H1 (cell line): ENCODE measurements around the gene TNRC6C. TPM values are rescaled to one million over a fixed set of nuclear protein-coding genes. Genes with fewer than 3 reads are reported as not detected.

ENCODE experiments used
- CTCF ChIA-PET: fragments of 300-600 bp; sonication (Branson Sonifier 250); formaldehyde crosslinking; loops from one replicate; lab custom pipeline; 2021; ENCODE audit not compliant: partially characterized antibody; lab: Charles Lee
- POLR2A ChIA-PET: fragments of 300-600 bp; sonication (Branson Sonifier 250); formaldehyde crosslinking; loops from one replicate; lab custom pipeline; 2021; ENCODE audit warnings: inconsistent platforms; ENCODE audit not compliant: partially characterized antibody; lab: Charles Lee
- DNase-seq, 2 experiments: peaks; one replicate each; pipeline versions ENCODE4 v3.0.0 to v3.0.0-alpha.2; 2010 to 2022; ENCODE audit warnings: low spot score in 2 of 2, low read depth in 1 of 2, mixed read lengths in 1 of 2
- FAIRE-seq: peaks from 2 replicates; lab custom pipeline; 2011; peaks lifted over from hg19 to GRCh38; lab: Jason Lieb, UNC
- H2AFZ ChIP-seq: 2 replicates; pipeline ENCODE4 v1.8.1; 2012; ENCODE audit warnings: low read length, inconsistent platforms
- H2AK5ac ChIP-seq: 2 replicates; pipeline ENCODE4 v1.6.1; 2013; ENCODE audit warnings: low read depth, low read length
- H2BK120ac ChIP-seq: replicated peaks from 2 replicates; pipeline ENCODE3; 2013; ENCODE audit warnings: low read depth, low read length, inconsistent platforms
- H2BK12ac ChIP-seq: 2 replicates; pipeline ENCODE4 v1.6.1; 2013; ENCODE audit warnings: low read depth, low read length
- H2BK15ac ChIP-seq: 2 replicates; pipeline ENCODE4 v1.6.1; 2013; ENCODE audit warnings: low read length
- H2BK20ac ChIP-seq: 2 replicates; pipeline ENCODE4 v1.6.1; 2013; ENCODE audit warnings: low read length
- H2BK5ac ChIP-seq: 2 replicates; pipeline ENCODE4 v1.6.1; 2013; ENCODE audit warnings: low read depth, low read length
- H3K14ac ChIP-seq: 2 replicates; pipeline ENCODE4 v1.6.1; 2013; ENCODE audit warnings: inconsistent platforms; ENCODE audit not compliant: insufficient read length
- H3K18ac ChIP-seq: 2 replicates; pipeline ENCODE4 v1.6.1; 2013; ENCODE audit warnings: low read length; ENCODE audit errors: extremely low read depth
- H3K23ac ChIP-seq: 2 replicates; pipeline ENCODE4 v1.6.1; 2013; ENCODE audit warnings: inconsistent platforms; ENCODE audit not compliant: insufficient read length
- H3K23me2 ChIP-seq: 2 replicates; pipeline ENCODE4 v1.6.1; 2013; ENCODE audit warnings: low read depth, low read length
- H3K27ac ChIP-seq: 2 replicates; pipeline ENCODE4 v1.6.1; 2011; ENCODE audit warnings: low read depth, low read length, inconsistent platforms
- H3K27me3 ChIP-seq, 4 experiments: replicated peaks in 1 of 4; 1 replicate in 1 of 4; 2 replicates in 3 of 4; pipeline versions ENCODE4 v1.6.1 to v1.8.1; 2011 to 2013; ENCODE audit warnings: low read length in 3 of 4, mild to moderate bottlenecking in 3 of 4, inconsistent platforms in 2 of 4, mixed read lengths in 2 of 4, moderate library complexity in 1 of 4; ENCODE audit not compliant: control insufficient read depth in 3 of 4, insufficient read depth in 3 of 4; ENCODE audit errors: extremely low read depth in 1 of 4
- H3K36me3 ChIP-seq, 4 experiments: 2 replicates each; pipeline versions ENCODE4 v1.6.1 to v1.8.1; 2011 to 2013; ENCODE audit warnings: mild to moderate bottlenecking in 4 of 4, low read length in 3 of 4, moderate library complexity in 2 of 4, control low read depth in 1 of 4, inconsistent platforms in 1 of 4; ENCODE audit not compliant: insufficient read depth in 4 of 4, control insufficient read depth in 2 of 4
- H3K4ac ChIP-seq: replicated peaks from 2 replicates; pipeline ENCODE3; 2013; ENCODE audit warnings: low read length, low read depth, mixed read lengths, inconsistent platforms; ENCODE audit not compliant: insufficient read length
- H3K4me1 ChIP-seq, 4 experiments: replicated peaks in 1 of 4; 1 replicate in 1 of 4; 2 replicates in 3 of 4; pipeline versions ENCODE4 v1.6.1 to v1.8.1; 2011 to 2013; ENCODE audit warnings: low read length in 3 of 4, inconsistent platforms in 2 of 4, mixed read lengths in 1 of 4; ENCODE audit not compliant: insufficient read depth in 4 of 4, control insufficient read depth in 3 of 4
- H3K4me2 ChIP-seq, 2 experiments: 2 replicates each; pipeline versions ENCODE4 v1.6.1 to v1.8.1; 2011 to 2013; ENCODE audit warnings: low read depth in 2 of 2, low read length in 2 of 2, control low read depth in 1 of 2, inconsistent platforms in 1 of 2, mild to moderate bottlenecking in 1 of 2; ENCODE audit not compliant: insufficient read depth in 1 of 2
- H3K4me3 ChIP-seq, 4 experiments: fragments of 200-600, 300-600 bp in 1 of 4; sonication (generic), shearing (Covaris generic), sonication (Bioruptor Twin) in 1 of 4; 2 replicates each; pipeline versions ENCODE4 v1.5.1 to v1.8.1; 2011 to 2016; ENCODE audit warnings: low read length in 4 of 4, low read depth in 3 of 4, control low read depth in 2 of 4, inconsistent platforms in 2 of 4, mild to moderate bottlenecking in 2 of 4, mixed read lengths in 1 of 4, moderate library complexity in 1 of 4; ENCODE audit not compliant: insufficient read depth in 2 of 4; ENCODE audit errors: extremely low read depth in 1 of 4
- H3K56ac ChIP-seq: replicated peaks from 2 replicates; pipeline ENCODE3; 2013; ENCODE audit warnings: low read depth, mild to moderate bottlenecking, mixed read lengths, low read length, inconsistent platforms; ENCODE audit not compliant: insufficient read length
- H3K79me1 ChIP-seq: 2 replicates; pipeline ENCODE4 v1.6.1; 2013; ENCODE audit warnings: low read depth, low read length, control low read depth
- H3K79me2 ChIP-seq, 2 experiments: 2 replicates each; pipeline versions ENCODE4 v1.6.1 to v1.8.1; 2012 to 2013; ENCODE audit warnings: low read length in 2 of 2, mild to moderate bottlenecking in 2 of 2, inconsistent platforms in 1 of 2; ENCODE audit not compliant: insufficient read depth in 2 of 2, control insufficient read depth in 1 of 2
- H3K9ac ChIP-seq, 4 experiments: replicated peaks in 1 of 4; 1 replicate in 1 of 4; 2 replicates in 3 of 4; pipeline versions ENCODE4 v1.6.1 to v1.8.1; 2011 to 2013; ENCODE audit warnings: low read depth in 3 of 4, low read length in 3 of 4, control low read depth in 2 of 4, mild to moderate bottlenecking in 2 of 4, moderate library complexity in 2 of 4, inconsistent platforms in 1 of 4; ENCODE audit errors: extremely low read depth in 1 of 4
- H3K9me3 ChIP-seq, 2 experiments: 2 replicates each; pipeline versions ENCODE4 v1.6.1 to v1.8.1; 2012 to 2013; ENCODE audit warnings: mild to moderate bottlenecking in 2 of 2, moderate library complexity in 2 of 2, control low read depth in 1 of 2, inconsistent platforms in 1 of 2, low read depth in 1 of 2, low read length in 1 of 2, mixed read lengths in 1 of 2; ENCODE audit not compliant: insufficient read depth in 2 of 2
- H4K20me1 ChIP-seq, 2 experiments: replicated peaks in 1 of 2; 2 replicates each; pipeline versions ENCODE3 to v1.8.1; 2011 to 2013; ENCODE audit warnings: inconsistent platforms in 2 of 2, low read length in 2 of 2, mild to moderate bottlenecking in 1 of 2; ENCODE audit not compliant: insufficient read depth in 2 of 2, control insufficient read depth in 1 of 2
- H4K5ac ChIP-seq: 2 replicates; pipeline ENCODE4 v1.6.1; 2013; ENCODE audit warnings: low read length, low read depth, mixed read lengths, inconsistent platforms; ENCODE audit not compliant: insufficient read length
- H4K8ac ChIP-seq: 2 replicates; pipeline ENCODE4 v1.8.0; 2013; ENCODE audit warnings: mild to moderate bottlenecking, moderate library complexity, low read length, inconsistent platforms; ENCODE audit not compliant: insufficient read depth; ENCODE audit errors: extremely low read depth
- H4K91ac ChIP-seq: replicated peaks from 2 replicates; pipeline ENCODE3; 2013; ENCODE audit warnings: low read length, mixed read lengths, inconsistent platforms; ENCODE audit not compliant: insufficient read length
- ASH2L ChIP-seq: fragments of 200-600, 300-600 bp; sonication (generic); IDR thresholded peaks from one replicate; pipeline ENCODE4 v1.7.1; 2017; ENCODE audit warnings: low read length
- BCL11A ChIP-seq, 2 experiments: IDR thresholded peaks; one replicate each; pipeline ENCODE4 v1.6.1; 2011; ENCODE audit warnings: low read depth in 2 of 2, low read length in 2 of 2, mild to moderate bottlenecking in 2 of 2
- GTF2F1 ChIP-seq: IDR thresholded peaks from 2 replicates; pipeline ENCODE4 v1.6.1; 2012; ENCODE audit warnings: low read depth, low read length, improper control_type of control experiment, borderline replicate concordance
- KDM1A ChIP-seq: fragments of 200-600, 300-600 bp; sonication (generic); IDR thresholded peaks from 2 replicates; pipeline ENCODE4 v1.7.1; 2016; ENCODE audit warnings: mild to moderate bottlenecking, low read length, borderline replicate concordance
- RAD21 ChIP-seq, 2 experiments: IDR thresholded peaks in 1 of 2; conservative IDR thresholded peaks in 1 of 2; 2 replicates each; pipeline ENCODE4 v1.6.1; 2011; ENCODE audit warnings: low read depth in 2 of 2, low read length in 2 of 2, improper control_type of control experiment in 1 of 2, inconsistent platforms in 1 of 2, mild to moderate bottlenecking in 1 of 2, moderate library complexity in 1 of 2
- RNF2 ChIP-seq: fragments of 200-900, 300-1000 bp; sonication (generic); IDR thresholded peaks from 2 replicates; pipeline ENCODE4 v1.7.1; 2016; ENCODE audit warnings: borderline replicate concordance, low read depth, mild to moderate bottlenecking, antibody characterized with exemption, low read length; ENCODE audit not compliant: poor library complexity, severe bottlenecking; ENCODE audit errors: missing control alignments
- SP2 ChIP-seq: IDR thresholded peaks from 2 replicates; pipeline ENCODE4 v1.6.1; 2012; ENCODE audit warnings: mild to moderate bottlenecking, low read length, inconsistent platforms
- SUZ12 ChIP-seq: fragments of 200-600 bp; sonication (generic); IDR thresholded peaks from 2 replicates; pipeline ENCODE4 v1.6.1; 2012; ENCODE audit warnings: mild to moderate bottlenecking, inconsistent platforms, low read length, moderate library complexity, mixed read lengths
- TBP ChIP-seq: IDR thresholded peaks from 2 replicates; pipeline ENCODE4 v1.6.1; 2011; ENCODE audit warnings: low read depth, low read length, improper control_type of control experiment
- WGBS, 2 experiments: shearing (Covaris generic) in 1 of 2; methylation state at CpG; one replicate each; pipeline versions ENCODE4 v1.1.6 to v1.1.7; 2013 to 2015; ENCODE audit warnings: low lambda C conversion rate in 2 of 2, mixed read lengths in 2 of 2, inconsistent platforms in 1 of 2, low coverage in 1 of 2, missing lambda C conversion rate in 1 of 2; ENCODE audit not compliant: insufficient replicate concordance in 2 of 2, insufficient coverage in 1 of 2, insufficient read length in 1 of 2; ENCODE audit errors: extremely low coverage in 1 of 2, missing lambda C conversion rate in 1 of 2; 5-methylcytosine and 5-hydroxymethylcytosine counted together
- polyA plus RNA-seq, 7 experiments: library from polyadenylated mRNA; depleted of rRNA in 3 of 7; stranded (reverse) in 5 of 7; unstranded in 2 of 7; fragments of >200 nt in 5 of 7; fragments of 200-250 nt in 2 of 7; gene quantifications; 1 replicate in 5 of 7; 2 replicates in 1 of 7; 4 replicates in 1 of 7; pipeline versions ENCODE4 v1.2.1 to v1.2.3, GENCODE V29; 2011 to 2013; ENCODE audit warnings: missing spikeins in 2 of 7, mixed read lengths in 2 of 7
- total RNA-seq: library from RNA; stranded (reverse); fragmentation: NEBNext Ultra II Directional; extraction: Animal tissue kit (Norgen Biotek cat#: 25700); gene quantifications from 2 replicates; pipeline ENCODE4 v1.2.1, GENCODE V29; 2021
- TF ChIP-seq, protein P1 (sequence below): IDR thresholded peaks from 2 replicates; pipeline ENCODE4 v1.6.1; 2012; ENCODE audit warnings: inconsistent platforms
- TF ChIP-seq, protein P2 (sequence below): IDR thresholded peaks from 2 replicates; pipeline ENCODE4 v1.6.1; 2012; ENCODE audit warnings: inconsistent platforms

Gene TNRC6C
- total and polyA plus RNA-seq, 2 of the 8 experiments (the other 6 are each of a cell fraction or from before 2014, with no cell fraction given): 2.8 to 28.9 TPM

DNA sequence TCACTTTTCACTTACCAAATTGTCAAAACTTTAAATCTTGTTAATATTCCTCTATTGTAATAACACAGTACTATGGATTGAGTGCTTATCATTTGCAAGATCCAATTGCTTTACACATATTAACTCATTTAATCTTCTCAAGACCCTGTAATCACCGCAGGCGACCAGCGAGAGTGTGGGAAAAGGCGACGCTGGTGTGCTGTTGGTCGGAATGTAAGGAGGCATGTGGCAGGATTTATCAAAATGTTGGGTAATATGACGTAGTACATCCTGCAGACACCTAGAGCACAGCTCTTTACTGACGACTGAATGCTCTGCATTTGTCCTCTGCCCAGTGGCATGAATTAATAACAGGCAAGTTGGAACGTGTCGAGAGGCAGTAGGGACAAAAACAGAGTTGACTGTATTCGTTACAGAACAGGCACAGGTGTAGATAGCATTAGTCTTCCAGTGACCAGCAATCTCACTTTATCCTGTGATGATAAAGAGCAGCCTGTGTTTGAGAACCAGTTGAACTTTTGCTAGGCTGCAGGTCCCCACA, 80.3 kb downstream of the TNRC6C start:
- Histone ChIP-seq H3K9ac (no peak overlapping the region), H3K18ac (no peak overlapping the region), H3K27ac (0 out of 2 replicates have a peak overlapping the region, but pooled peaks have one; percentile 22), H4K91ac (no peak overlapping the region), H2BK12ac (no peak overlapping the region), H2BK5ac (no peak overlapping the region), H2BK15ac (no peak overlapping the region), H3K4me2 (no peak overlapping the region), H3K4me3 (no peak overlapping the region), H3K56ac (no peak overlapping the region), H4K5ac (no peak overlapping the region), H3K36me3 (peaks cover 0 to 13% (median 7%) of the 10 kb centered on the region in 4 experiments; a peak in 4 of 8 replicates), H3K14ac (no peak overlapping the region), H3K23ac (no peak overlapping the region), H3K4me1 (no peaks in the 10 kb centered on the region), H2AK5ac (no peak overlapping the region), H4K20me1 (peaks cover 1 to 5% of the 10 kb centered on the region in 2 experiments), H3K27me3 (no peaks in the 10 kb centered on the region), H3K9me3 (no peaks in the 10 kb centered on the region), H4K8ac (no peak overlapping the region), H2BK20ac (no peak overlapping the region), H3K4ac (no peak overlapping the region), H2BK120ac (no peak overlapping the region), H3K23me2 (peaks cover 3% of the 10 kb centered on the region; the same call in 1 of the 2 replicates), H2AFZ (no peak overlapping the region), H3K79me2 (no peaks in the 10 kb centered on the region), H3K79me1 (0 out of 2 replicates have a peak, but pooled peaks cover 2% of the 10 kb centered on the region)
- DNase-seq (no peak), FAIRE-seq (no peak)
- ChIA-PET CTCF (interaction anchor here (0.6 to 1.2 kb wide), 3 partner anchors 21 to 46 kb away, joined by 3 to 5 read pairs (median 4); no protein-coding TSS in a partner anchor), POLR2A (interaction anchor here (0.7 kb wide), 1 partner anchor 1479 kb away, joined by 3 read pairs; no protein-coding TSS in a partner anchor)
- 89% methylated on average over 11 of the region's 11 CpGs; no CpG with 5 or more reads in 1 of the 2 experiments for WGBS, 2 experiments
- TF ChIP-seq KDM1A (no peak), TBP (no peak), RNF2 (no peak), SUZ12 (no peak), SP2 (no peak), GTF2F1 (no peak), BCL11A (IDR thresholded peaks at IDR 0.05; ENCODE audit: low read depth in 2 of 2, low read length in 2 of 2) (no peak), ASH2L (no peak), RAD21 (IDR thresholded peaks at IDR 0.05 in 1 of 2, conservative IDR thresholded peaks at IDR 0.05 in 1 of 2; ENCODE audit: low read depth in 2 of 2, low read length in 2 of 2) (no peak)
- TF ChIP-seq, protein P1, sequence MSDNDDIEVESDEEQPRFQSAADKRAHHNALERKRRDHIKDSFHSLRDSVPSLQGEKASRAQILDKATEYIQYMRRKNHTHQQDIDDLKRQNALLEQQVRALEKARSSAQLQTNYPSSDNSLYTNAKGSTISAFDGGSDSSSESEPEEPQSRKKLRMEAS: no peak
- TF ChIP-seq, protein P2, sequence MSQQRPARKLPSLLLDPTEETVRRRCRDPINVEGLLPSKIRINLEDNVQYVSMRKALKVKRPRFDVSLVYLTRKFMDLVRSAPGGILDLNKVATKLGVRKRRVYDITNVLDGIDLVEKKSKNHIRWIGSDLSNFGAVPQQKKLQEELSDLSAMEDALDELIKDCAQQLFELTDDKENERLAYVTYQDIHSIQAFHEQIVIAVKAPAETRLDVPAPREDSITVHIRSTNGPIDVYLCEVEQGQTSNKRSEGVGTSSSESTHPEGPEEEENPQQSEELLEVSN: no peak
